GM12878 (cell line): Measurements from ENCODE around the gene USP34. TPM values are rescaled to one million over a fixed set of nuclear protein-coding genes. Genes with fewer than 3 reads are reported as not detected.

Experiments
- DPF2 ChIP-seq: fragments of 450-650 bp; IDR thresholded peaks from 2 replicates; pipeline ENCODE4 v1.6.1; 2017; ENCODE audit warnings: mild to moderate bottlenecking
- GATAD2B ChIP-seq: fragments of 450-650 bp; conservative IDR thresholded peaks from 2 replicates; pipeline ENCODE4 v1.6.1; 2017; ENCODE audit warnings: low read depth, mild to moderate bottlenecking, moderate library complexity
- KDM1A ChIP-seq: fragments of 200-600 bp; sonication (generic); IDR thresholded peaks from 2 replicates; pipeline ENCODE4 v1.6.1; 2016; ENCODE audit warnings: borderline replicate concordance
- MEF2B ChIP-seq: fragments of 450-650 bp; IDR thresholded peaks from 2 replicates; pipeline ENCODE4 v1.6.1; 2018; ENCODE audit warnings: mild to moderate bottlenecking, moderate library complexity; ENCODE audit not compliant: partially characterized antibody, poor library complexity, severe bottlenecking
- MXI1 ChIP-seq: fragments of 150-350 bp; IDR thresholded peaks from 2 replicates; pipeline ENCODE4 v1.6.1; 2011; ENCODE audit warnings: low read depth, mild to moderate bottlenecking, inconsistent platforms, low read length, improper control_type of control experiment
- NR2C1 ChIP-seq: fragments of 450-650 bp; IDR thresholded peaks from 2 replicates; pipeline ENCODE4 v1.6.1; 2017; ENCODE audit warnings: antibody characterized with exemption, mild to moderate bottlenecking, moderate library complexity
- SIX5 ChIP-seq: IDR thresholded peaks from 2 replicates; pipeline ENCODE4 v1.6.1; 2011; ENCODE audit warnings: mild to moderate bottlenecking, low read depth, low read length, moderate library complexity; ENCODE audit not compliant: severe bottlenecking
- ZNF274 ChIP-seq: IDR thresholded peaks from one replicate; pipeline ENCODE4 v1.8.0; 2011; ENCODE audit not compliant: insufficient read length, insufficient read depth
- ZNF622 ChIP-seq: fragments of 450-650 bp; IDR thresholded peaks from 2 replicates; pipeline ENCODE4 v1.6.1; 2017; ENCODE audit warnings: mild to moderate bottlenecking, inconsistent platforms
- polyA plus RNA-seq, 11 experiments: library from polyadenylated mRNA; depleted of rRNA in 4 of 11; unstranded in 6 of 11; stranded (reverse) in 5 of 11; fragments of >200 nt; fragmentation: Nextera tagmentation in 4 of 11; fragmentation: Illumina TruSeq in 1 of 11; extraction: Ambion mirVana in 4 of 11; extraction: Trizol in 1 of 11; gene quantifications; 1 replicate in 1 of 11; 2 replicates in 10 of 11; pipeline versions ENCODE4 v1.2.1 to v1.2.3, GENCODE V29; 2011 to 2016; ENCODE audit warnings: inconsistent platforms in 2 of 11, missing spikeins in 2 of 11, low read depth in 1 of 11
- total RNA-seq, 4 experiments: library from RNA; depleted of rRNA in 3 of 4; stranded (reverse); fragments of >200 nt in 3 of 4; fragmentation: Illumina TruSeq in 1 of 4; extraction: Trizol in 1 of 4; gene quantifications; 2 replicates each; pipeline versions ENCODE4 v1.2.1 to v1.2.3, GENCODE V29; 2013 to 2021
- TF ChIP-seq, protein P1 (sequence below): fragments of 450-650 bp; IDR thresholded peaks from 2 replicates; pipeline ENCODE4 v1.6.1; 2018; ENCODE audit warnings: borderline replicate concordance, mild to moderate bottlenecking; ENCODE audit not compliant: partially characterized antibody
- TF ChIP-seq, protein P2 (sequence below): IDR thresholded peaks from 2 replicates; pipeline ENCODE4 v1.6.1; 2012; ENCODE audit warnings: improper control_type of control experiment, low read depth, low read length; ENCODE audit not compliant: insufficient replicate concordance
- TF ChIP-seq, protein P3 (sequence below): fragments of 450-650 bp; IDR thresholded peaks from 2 replicates; pipeline ENCODE4 v1.6.1; 2016; ENCODE audit warnings: mild to moderate bottlenecking
- TF ChIP-seq, protein P4 (sequence below): IDR thresholded peaks from 2 replicates; pipeline ENCODE4 v1.6.1; 2011; ENCODE audit warnings: borderline replicate concordance, low read depth, mild to moderate bottlenecking, moderate library complexity, low read length; ENCODE audit not compliant: insufficient read depth, poor library complexity, severe bottlenecking
- TF ChIP-seq, protein P5 (sequence below): fragments of 450-650 bp; IDR thresholded peaks from 2 replicates; pipeline ENCODE4 v1.6.1; 2014; ENCODE audit warnings: mild to moderate bottlenecking
- TF ChIP-seq, protein P6 (sequence below): fragments of 450-650 bp; IDR thresholded peaks from 2 replicates; pipeline ENCODE4 v1.6.1; 2017; ENCODE audit warnings: borderline replicate concordance

USP34 gene
- total and polyA plus RNA-seq, 10 of the 15 experiments (the other 5 are each of a cell fraction or from before 2014, with no cell fraction given) = 26.2 to 106 (median 62.1) TPM

DNA sequence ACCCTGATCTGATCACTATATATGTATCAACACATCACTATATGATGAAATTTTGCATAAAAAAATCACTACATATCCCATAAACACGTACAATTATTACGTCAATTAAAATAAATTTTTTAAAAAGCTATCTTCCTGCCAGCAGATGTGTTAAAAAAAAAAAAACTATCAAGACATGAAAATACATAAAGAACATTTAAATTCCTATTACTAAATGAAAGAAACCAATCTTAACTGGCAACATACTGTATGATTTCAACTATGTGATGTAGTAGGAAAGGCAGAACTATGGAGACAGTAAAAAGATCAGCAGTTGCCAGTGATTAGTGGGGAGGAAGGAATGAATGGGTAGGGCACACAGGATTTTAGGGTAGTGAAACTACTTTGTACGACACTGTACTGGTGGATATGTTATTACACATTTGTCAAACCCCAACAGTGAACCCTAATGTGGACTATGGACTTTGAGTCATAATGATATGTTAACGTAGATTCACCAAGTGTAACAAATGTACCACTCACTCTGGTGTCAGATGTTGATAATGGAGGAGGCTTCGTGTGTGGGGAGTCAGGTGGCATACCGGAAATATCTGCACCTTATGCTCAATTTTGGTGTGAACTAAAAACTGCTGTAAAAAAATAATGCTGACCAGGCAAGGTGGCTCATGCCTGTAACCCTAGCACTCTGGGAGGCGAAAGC, 27.4 kb downstream of the USP34 start (continued):
- TF ChIP-seq, protein P1, sequence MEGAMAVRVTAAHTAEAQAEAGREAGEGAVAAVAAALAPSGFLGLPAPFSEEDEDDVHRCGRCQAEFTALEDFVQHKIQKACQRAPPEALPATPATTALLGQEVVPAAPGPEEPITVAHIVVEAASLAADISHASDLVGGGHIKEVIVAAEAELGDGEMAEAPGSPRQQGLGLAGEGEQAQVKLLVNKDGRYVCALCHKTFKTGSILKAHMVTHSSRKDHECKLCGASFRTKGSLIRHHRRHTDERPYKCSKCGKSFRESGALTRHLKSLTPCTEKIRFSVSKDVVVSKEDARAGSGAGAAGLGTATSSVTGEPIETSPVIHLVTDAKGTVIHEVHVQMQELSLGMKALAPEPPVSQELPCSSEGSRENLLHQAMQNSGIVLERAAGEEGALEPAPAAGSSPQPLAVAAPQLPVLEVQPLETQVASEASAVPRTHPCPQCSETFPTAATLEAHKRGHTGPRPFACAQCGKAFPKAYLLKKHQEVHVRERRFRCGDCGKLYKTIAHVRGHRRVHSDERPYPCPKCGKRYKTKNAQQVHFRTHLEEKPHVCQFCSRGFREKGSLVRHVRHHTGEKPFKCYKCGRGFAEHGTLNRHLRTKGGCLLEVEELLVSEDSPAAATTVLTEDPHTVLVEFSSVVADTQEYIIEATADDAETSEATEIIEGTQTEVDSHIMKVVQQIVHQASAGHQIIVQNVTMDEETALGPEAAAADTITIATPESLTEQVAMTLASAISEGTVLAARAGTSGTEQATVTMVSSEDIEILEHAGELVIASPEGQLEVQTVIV = peak; percentile 70
- TF ChIP-seq, protein P2, sequence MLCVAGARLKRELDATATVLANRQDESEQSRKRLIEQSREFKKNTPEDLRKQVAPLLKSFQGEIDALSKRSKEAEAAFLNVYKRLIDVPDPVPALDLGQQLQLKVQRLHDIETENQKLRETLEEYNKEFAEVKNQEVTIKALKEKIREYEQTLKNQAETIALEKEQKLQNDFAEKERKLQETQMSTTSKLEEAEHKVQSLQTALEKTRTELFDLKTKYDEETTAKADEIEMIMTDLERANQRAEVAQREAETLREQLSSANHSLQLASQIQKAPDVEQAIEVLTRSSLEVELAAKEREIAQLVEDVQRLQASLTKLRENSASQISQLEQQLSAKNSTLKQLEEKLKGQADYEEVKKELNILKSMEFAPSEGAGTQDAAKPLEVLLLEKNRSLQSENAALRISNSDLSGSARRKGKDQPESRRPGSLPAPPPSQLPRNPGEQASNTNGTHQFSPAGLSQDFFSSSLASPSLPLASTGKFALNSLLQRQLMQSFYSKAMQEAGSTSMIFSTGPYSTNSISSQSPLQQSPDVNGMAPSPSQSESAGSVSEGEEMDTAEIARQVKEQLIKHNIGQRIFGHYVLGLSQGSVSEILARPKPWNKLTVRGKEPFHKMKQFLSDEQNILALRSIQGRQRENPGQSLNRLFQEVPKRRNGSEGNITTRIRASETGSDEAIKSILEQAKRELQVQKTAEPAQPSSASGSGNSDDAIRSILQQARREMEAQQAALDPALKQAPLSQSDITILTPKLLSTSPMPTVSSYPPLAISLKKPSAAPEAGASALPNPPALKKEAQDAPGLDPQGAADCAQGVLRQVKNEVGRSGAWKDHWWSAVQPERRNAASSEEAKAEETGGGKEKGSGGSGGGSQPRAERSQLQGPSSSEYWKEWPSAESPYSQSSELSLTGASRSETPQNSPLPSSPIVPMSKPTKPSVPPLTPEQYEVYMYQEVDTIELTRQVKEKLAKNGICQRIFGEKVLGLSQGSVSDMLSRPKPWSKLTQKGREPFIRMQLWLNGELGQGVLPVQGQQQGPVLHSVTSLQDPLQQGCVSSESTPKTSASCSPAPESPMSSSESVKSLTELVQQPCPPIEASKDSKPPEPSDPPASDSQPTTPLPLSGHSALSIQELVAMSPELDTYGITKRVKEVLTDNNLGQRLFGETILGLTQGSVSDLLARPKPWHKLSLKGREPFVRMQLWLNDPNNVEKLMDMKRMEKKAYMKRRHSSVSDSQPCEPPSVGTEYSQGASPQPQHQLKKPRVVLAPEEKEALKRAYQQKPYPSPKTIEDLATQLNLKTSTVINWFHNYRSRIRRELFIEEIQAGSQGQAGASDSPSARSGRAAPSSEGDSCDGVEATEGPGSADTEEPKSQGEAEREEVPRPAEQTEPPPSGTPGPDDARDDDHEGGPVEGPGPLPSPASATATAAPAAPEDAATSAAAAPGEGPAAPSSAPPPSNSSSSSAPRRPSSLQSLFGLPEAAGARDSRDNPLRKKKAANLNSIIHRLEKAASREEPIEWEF = no peak
- TF ChIP-seq MEF2B = peak; percentile 74
- TF ChIP-seq DPF2 = peak; percentile 99
- TF ChIP-seq, protein P3, sequence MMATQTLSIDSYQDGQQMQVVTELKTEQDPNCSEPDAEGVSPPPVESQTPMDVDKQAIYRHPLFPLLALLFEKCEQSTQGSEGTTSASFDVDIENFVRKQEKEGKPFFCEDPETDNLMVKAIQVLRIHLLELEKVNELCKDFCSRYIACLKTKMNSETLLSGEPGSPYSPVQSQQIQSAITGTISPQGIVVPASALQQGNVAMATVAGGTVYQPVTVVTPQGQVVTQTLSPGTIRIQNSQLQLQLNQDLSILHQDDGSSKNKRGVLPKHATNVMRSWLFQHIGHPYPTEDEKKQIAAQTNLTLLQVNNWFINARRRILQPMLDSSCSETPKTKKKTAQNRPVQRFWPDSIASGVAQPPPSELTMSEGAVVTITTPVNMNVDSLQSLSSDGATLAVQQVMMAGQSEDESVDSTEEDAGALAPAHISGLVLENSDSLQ = peak; percentile 67; the same call in 1 of the 2 replicates
- peak; percentile 41; the same call in 1 of the 2 replicates for TF ChIP-seq MXI1
- TF ChIP-seq NR2C1 = peak; percentile 31; the same call in 1 of the 2 replicates
- TF ChIP-seq, protein P4, sequence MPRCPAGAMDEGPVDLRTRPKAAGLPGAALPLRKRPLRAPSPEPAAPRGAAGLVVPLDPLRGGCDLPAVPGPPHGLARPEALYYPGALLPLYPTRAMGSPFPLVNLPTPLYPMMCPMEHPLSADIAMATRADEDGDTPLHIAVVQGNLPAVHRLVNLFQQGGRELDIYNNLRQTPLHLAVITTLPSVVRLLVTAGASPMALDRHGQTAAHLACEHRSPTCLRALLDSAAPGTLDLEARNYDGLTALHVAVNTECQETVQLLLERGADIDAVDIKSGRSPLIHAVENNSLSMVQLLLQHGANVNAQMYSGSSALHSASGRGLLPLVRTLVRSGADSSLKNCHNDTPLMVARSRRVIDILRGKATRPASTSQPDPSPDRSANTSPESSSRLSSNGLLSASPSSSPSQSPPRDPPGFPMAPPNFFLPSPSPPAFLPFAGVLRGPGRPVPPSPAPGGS = no peak
- no peak for TF ChIP-seq ZNF274
- no peak for TF ChIP-seq KDM1A
- no peak for TF ChIP-seq ZNF622
- TF ChIP-seq, protein P5, sequence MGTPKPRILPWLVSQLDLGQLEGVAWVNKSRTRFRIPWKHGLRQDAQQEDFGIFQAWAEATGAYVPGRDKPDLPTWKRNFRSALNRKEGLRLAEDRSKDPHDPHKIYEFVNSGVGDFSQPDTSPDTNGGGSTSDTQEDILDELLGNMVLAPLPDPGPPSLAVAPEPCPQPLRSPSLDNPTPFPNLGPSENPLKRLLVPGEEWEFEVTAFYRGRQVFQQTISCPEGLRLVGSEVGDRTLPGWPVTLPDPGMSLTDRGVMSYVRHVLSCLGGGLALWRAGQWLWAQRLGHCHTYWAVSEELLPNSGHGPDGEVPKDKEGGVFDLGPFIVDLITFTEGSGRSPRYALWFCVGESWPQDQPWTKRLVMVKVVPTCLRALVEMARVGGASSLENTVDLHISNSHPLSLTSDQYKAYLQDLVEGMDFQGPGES = no peak
- TF ChIP-seq GATAD2B = peak; percentile 82
- TF ChIP-seq SIX5 = no peak
- TF ChIP-seq, protein P6, sequence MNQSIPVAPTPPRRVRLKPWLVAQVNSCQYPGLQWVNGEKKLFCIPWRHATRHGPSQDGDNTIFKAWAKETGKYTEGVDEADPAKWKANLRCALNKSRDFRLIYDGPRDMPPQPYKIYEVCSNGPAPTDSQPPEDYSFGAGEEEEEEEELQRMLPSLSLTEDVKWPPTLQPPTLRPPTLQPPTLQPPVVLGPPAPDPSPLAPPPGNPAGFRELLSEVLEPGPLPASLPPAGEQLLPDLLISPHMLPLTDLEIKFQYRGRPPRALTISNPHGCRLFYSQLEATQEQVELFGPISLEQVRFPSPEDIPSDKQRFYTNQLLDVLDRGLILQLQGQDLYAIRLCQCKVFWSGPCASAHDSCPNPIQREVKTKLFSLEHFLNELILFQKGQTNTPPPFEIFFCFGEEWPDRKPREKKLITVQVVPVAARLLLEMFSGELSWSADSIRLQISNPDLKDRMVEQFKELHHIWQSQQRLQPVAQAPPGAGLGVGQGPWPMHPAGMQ = 0 out of 2 replicates have a peak, but pooled peaks have one; percentile 21
